Measurements from ENCODE around the gene MYO1C.
"Not testable (repeated sequence)": the region's sequence is repeated elsewhere in the genome, so short reads cannot be mapped to it uniquely, and the experiment has no call there.

The MYO1C gene

GRCh38 chr17:1460233-1460632, 32.3 kb downstream of the MYO1C start:
- no peaks in the 10 kb centered on the region for H3K9me3 ChIP-seq (ENCODE audit: control insufficient read depth in 2 of 2, low read length in 2 of 2)
- H3K27me3 ChIP-seq (ENCODE audit: control insufficient read depth in 1 of 2, insufficient read depth in 2 of 2, low read length in 2 of 2) = no peaks in the 10 kb centered on the region
- H3K9ac ChIP-seq (ENCODE audit: low read length in 2 of 2) = peak overlapping the region in 1 of 2 donors; percentile 14
- peak overlapping the region; percentile 46 for H3K27ac ChIP-seq (ENCODE audit: low read length)
- peaks cover 12% of the 10 kb centered on the region for H3K4me1 ChIP-seq (ENCODE audit: control insufficient read depth, insufficient read depth, low read length)
- H3K4me3 ChIP-seq (ENCODE audit: low read length in 2 of 2) = no peak overlapping the region
- peaks cover 6 to 20% of the 10 kb centered on the region in 2 donors for H3K36me3 ChIP-seq (ENCODE audit: control insufficient read depth in 2 of 2, insufficient read depth in 2 of 2, low read length in 2 of 2)

- Histone ChIP-seq H3K36me3 (ENCODE audit: control insufficient read depth in 2 of 2, insufficient read depth in 2 of 2, low read length in 2 of 2) (no peaks in the 10 kb centered on the region), H3K4me1 (ENCODE audit: control insufficient read depth, insufficient read depth, low read length) (peaks cover 19% of the 10 kb centered on the region), H3K27me3 (ENCODE audit: control insufficient read depth in 1 of 2, insufficient read depth in 2 of 2, low read length in 2 of 2) (no peaks in the 10 kb centered on the region), H3K27ac (ENCODE audit: low read length) (peak within 1 kb of the TSS; percentile 92), H3K9ac (ENCODE audit: low read length in 2 of 2) (peak within 1 kb of the TSS; percentile 83 to 86), H3K4me3 (ENCODE audit: low read length in 2 of 2) (peak within 1 kb of the TSS; percentile 78 to 91), H3K9me3 (ENCODE audit: control insufficient read depth in 2 of 2, low read length in 2 of 2) (no peaks in the 10 kb centered on the region)
Measured at GRCh38 chr17:1455797-1456599, 36.5 kb downstream of the MYO1C start, which contains the start of gene CRK. CRK (minus strand) TSS chr17:1456232; CDS start chr17:1456117, 115 bp downstream.

GRCh38 chr17:1455291-1455796, 37.1 kb downstream of the MYO1C start:
- Histone ChIP-seq H3K27me3 (ENCODE audit: control insufficient read depth in 1 of 2, insufficient read depth in 2 of 2, low read length in 2 of 2) (no peaks in the 10 kb centered on the region), H3K9me3 (ENCODE audit: control insufficient read depth in 2 of 2, low read length in 2 of 2) (no peaks in the 10 kb centered on the region), H3K9ac (ENCODE audit: low read length in 2 of 2) (peak overlapping the region; percentile 83 to 86), H3K36me3 (ENCODE audit: control insufficient read depth in 2 of 2, insufficient read depth in 2 of 2, low read length in 2 of 2) (no peaks in the 10 kb centered on the region), H3K4me3 (ENCODE audit: low read length in 2 of 2) (peak overlapping the region; percentile 60 to 91), H3K27ac (ENCODE audit: low read length) (peak overlapping the region; percentile 92), H3K4me1 (ENCODE audit: control insufficient read depth, insufficient read depth, low read length) (peaks cover 18% of the 10 kb centered on the region)

GRCh38 chr17:1454541-1454940, 37.9 kb downstream of the MYO1C start:
- H3K9ac ChIP-seq (ENCODE audit: low read length in 2 of 2) = peak overlapping the region in 1 of 2 donors; percentile 83
- peak overlapping the region; percentile 60 to 91 for H3K4me3 ChIP-seq (ENCODE audit: low read length in 2 of 2)
- no peaks in the 10 kb centered on the region for H3K9me3 ChIP-seq (ENCODE audit: control insufficient read depth in 2 of 2, low read length in 2 of 2)
- peak overlapping the region; percentile 92 for H3K27ac ChIP-seq (ENCODE audit: low read length)
- H3K36me3 ChIP-seq (ENCODE audit: control insufficient read depth in 2 of 2, insufficient read depth in 2 of 2, low read length in 2 of 2) = no peaks in the 10 kb centered on the region
- H3K4me1 ChIP-seq (ENCODE audit: control insufficient read depth, insufficient read depth, low read length) = peaks cover 16% of the 10 kb centered on the region
- H3K27me3 ChIP-seq (ENCODE audit: control insufficient read depth in 1 of 2, insufficient read depth in 2 of 2, low read length in 2 of 2) = no peaks in the 10 kb centered on the region

GRCh38 chr17:1453694-1454093, 38.8 kb downstream of the MYO1C start:
- H3K27ac ChIP-seq (ENCODE audit: low read length); H3K4me3 ChIP-seq (ENCODE audit: low read length in 2 of 2); H3K9me3 ChIP-seq (ENCODE audit: control insufficient read depth in 2 of 2, low read length in 2 of 2); H3K36me3 ChIP-seq (ENCODE audit: control insufficient read depth in 2 of 2, insufficient read depth in 2 of 2, low read length in 2 of 2); H3K27me3 ChIP-seq (ENCODE audit: control insufficient read depth in 1 of 2, insufficient read depth in 2 of 2, low read length in 2 of 2); H3K9ac ChIP-seq (ENCODE audit: low read length in 2 of 2): not testable (repeated sequence)
- peaks cover 21% of the 10 kb centered on the region for H3K4me1 ChIP-seq (ENCODE audit: control insufficient read depth, insufficient read depth, low read length)

GRCh38 chr17:1452836-1453235, 39.6 kb downstream of the MYO1C start:
- Histone ChIP-seq H3K9ac (ENCODE audit: low read length in 2 of 2) (no peak overlapping the region), H3K9me3 (ENCODE audit: control insufficient read depth in 2 of 2, low read length in 2 of 2) (no peaks in the 10 kb centered on the region), H3K36me3 (ENCODE audit: control insufficient read depth in 2 of 2, insufficient read depth in 2 of 2, low read length in 2 of 2) (no peaks in the 10 kb centered on the region), H3K27me3 (ENCODE audit: control insufficient read depth in 1 of 2, insufficient read depth in 2 of 2, low read length in 2 of 2) (no peaks in the 10 kb centered on the region), H3K27ac (ENCODE audit: low read length) (no peak overlapping the region), H3K4me1 (ENCODE audit: control insufficient read depth, insufficient read depth, low read length) (peaks cover 21% of the 10 kb centered on the region), H3K4me3 (ENCODE audit: low read length in 2 of 2) (no peak overlapping the region)

GRCh38 chr17:1450261-1450660, 42.2 kb downstream of the MYO1C start:
- H3K9me3 ChIP-seq (ENCODE audit: control insufficient read depth in 2 of 2, low read length in 2 of 2); H3K9ac ChIP-seq (ENCODE audit: low read length in 2 of 2); H3K27me3 ChIP-seq (ENCODE audit: control insufficient read depth in 1 of 2, insufficient read depth in 2 of 2, low read length in 2 of 2); H3K27ac ChIP-seq (ENCODE audit: low read length); H3K4me3 ChIP-seq (ENCODE audit: low read length in 2 of 2); H3K36me3 ChIP-seq (ENCODE audit: control insufficient read depth in 2 of 2, insufficient read depth in 2 of 2, low read length in 2 of 2): not testable (repeated sequence)
- peaks cover 18% of the 10 kb centered on the region for H3K4me1 ChIP-seq (ENCODE audit: control insufficient read depth, insufficient read depth, low read length)

GRCh38 chr17:1449412-1449967, 43.0 kb downstream of the MYO1C start:
- Histone ChIP-seq H3K9ac (ENCODE audit: low read length in 2 of 2) (no peak overlapping the region), H3K27me3 (ENCODE audit: control insufficient read depth in 1 of 2, insufficient read depth in 2 of 2, low read length in 2 of 2) (no peaks in the 10 kb centered on the region), H3K4me3 (ENCODE audit: low read length in 2 of 2) (no peak overlapping the region), H3K27ac (ENCODE audit: low read length) (no peak overlapping the region), H3K9me3 (ENCODE audit: control insufficient read depth in 2 of 2, low read length in 2 of 2) (no peaks in the 10 kb centered on the region), H3K4me1 (ENCODE audit: control insufficient read depth, insufficient read depth, low read length) (peaks cover 15% of the 10 kb centered on the region), H3K36me3 (ENCODE audit: control insufficient read depth in 2 of 2, insufficient read depth in 2 of 2, low read length in 2 of 2) (no peaks in the 10 kb centered on the region)

GRCh38 chr17:1447052-1447451, 45.4 kb downstream of the MYO1C start:
- Histone ChIP-seq H3K9me3 (ENCODE audit: control insufficient read depth in 2 of 2, low read length in 2 of 2) (no peaks in the 10 kb centered on the region), H3K9ac (ENCODE audit: low read length in 2 of 2) (no peak overlapping the region), H3K4me1 (ENCODE audit: control insufficient read depth, insufficient read depth, low read length) (peaks cover 11% of the 10 kb centered on the region), H3K27ac (ENCODE audit: low read length) (no peak overlapping the region), H3K4me3 (ENCODE audit: low read length in 2 of 2) (no peak overlapping the region), H3K36me3 (ENCODE audit: control insufficient read depth in 2 of 2, insufficient read depth in 2 of 2, low read length in 2 of 2) (no peaks in the 10 kb centered on the region), H3K27me3 (ENCODE audit: control insufficient read depth in 1 of 2, insufficient read depth in 2 of 2, low read length in 2 of 2) (no peaks in the 10 kb centered on the region)

- Histone ChIP-seq H3K4me3 (ENCODE audit: low read length in 2 of 2) (no peak overlapping the region), H3K27ac (ENCODE audit: low read length) (no peak overlapping the region), H3K27me3 (ENCODE audit: control insufficient read depth in 1 of 2, insufficient read depth in 2 of 2, low read length in 2 of 2) (no peaks in the 10 kb centered on the region), H3K9me3 (ENCODE audit: control insufficient read depth in 2 of 2, low read length in 2 of 2) (no peaks in the 10 kb centered on the region), H3K9ac (ENCODE audit: low read length in 2 of 2) (no peak overlapping the region), H3K4me1 (ENCODE audit: control insufficient read depth, insufficient read depth, low read length) (peaks cover 11% of the 10 kb centered on the region), H3K36me3 (ENCODE audit: control insufficient read depth in 2 of 2, insufficient read depth in 2 of 2, low read length in 2 of 2) (no peaks in the 10 kb centered on the region)
Measured at GRCh38 chr17:1446201-1446600, 46.3 kb downstream of the MYO1C start.

GRCh38 chr17:1445695-1446094, 46.8 kb downstream of the MYO1C start:
- H3K4me1 ChIP-seq (ENCODE audit: control insufficient read depth, insufficient read depth, low read length) = peaks cover 11% of the 10 kb centered on the region
- not testable (repeated sequence) for H3K4me3 ChIP-seq (ENCODE audit: low read length in 2 of 2)

More at GRCh38 chr17:1445695-1446094, 46.8 kb downstream of the MYO1C start:
- H3K27me3 ChIP-seq (ENCODE audit: control insufficient read depth in 1 of 2, insufficient read depth in 2 of 2, low read length in 2 of 2); H3K36me3 ChIP-seq (ENCODE audit: control insufficient read depth in 2 of 2, insufficient read depth in 2 of 2, low read length in 2 of 2); H3K9me3 ChIP-seq (ENCODE audit: control insufficient read depth in 2 of 2, low read length in 2 of 2); H3K27ac ChIP-seq (ENCODE audit: low read length); H3K9ac ChIP-seq (ENCODE audit: low read length in 2 of 2): not testable (repeated sequence)

Measured in stomach smooth muscle (tissue), 2 donors.